Ascending aorta (tissue), 2 donors: ENCODE data around the gene ZNF337. TPM values are rescaled to one million over a fixed set of nuclear protein-coding genes. Genes with fewer than 3 reads are reported as not detected.
"Not testable (repeated sequence)": the region's sequence is repeated elsewhere in the genome, so short reads cannot be mapped to it uniquely, and the experiment has no call there.

Experiments
- DNase-seq, 2 donors: peaks; one replicate each; pipeline ENCODE4 v3.0.0-alpha.2; 2019; ENCODE audit warnings: low spot score in 2 of 2
- H3K27ac ChIP-seq, 2 donors: fragments of 200-600 bp; sonication (generic); one replicate each; pipeline ENCODE4 v1.5.1; 2016 to 2017; ENCODE audit warnings: mild to moderate bottlenecking in 1 of 2
- H3K27me3 ChIP-seq: fragments of 200-600 bp; sonication (generic); one replicate; pipeline ENCODE4 v1.5.1; 2017
- H3K36me3 ChIP-seq, 2 donors: fragments of 200-600 bp; sonication (generic); one replicate each; pipeline ENCODE4 v1.5.1; 2016
- H3K4me1 ChIP-seq, 2 donors: fragments of 200-600 bp; sonication (generic); one replicate each; pipeline ENCODE4 v1.5.1; 2016 to 2017; ENCODE audit warnings: mild to moderate bottlenecking in 1 of 2
- H3K4me3 ChIP-seq, 2 donors: fragments of 200-600 bp; sonication (generic); one replicate each; pipeline ENCODE4 v1.5.1; 2016 to 2017; ENCODE audit warnings: mild to moderate bottlenecking in 1 of 2
- H3K9me3 ChIP-seq, 2 donors: fragments of 200-600 bp; sonication (generic); one replicate each; pipeline ENCODE4 v1.5.1; 2016
- intact Hi-C: fragments of 100-400 bp; cut with DNase I; formaldehyde crosslinking; loops from one replicate; pipeline ENCODE4 v1.15.1; 2023
- total RNA-seq: library from RNA; depleted of rRNA; stranded (reverse); fragments of >200 nt; gene quantifications from one replicate; pipeline ENCODE4 v1.1.0, GENCODE V29; 2016
- TF ChIP-seq, protein P1 (sequence below), 3 experiments: fragments of 200-600 bp in 2 of 3; fragments of 450-650 bp in 1 of 3; sonication (generic) in 2 of 3; IDR thresholded peaks; one replicate each; pipeline ENCODE4 v1.5.1; 2016 to 2019; ENCODE audit warnings: antibody characterized with exemption in 3 of 3, mild to moderate bottlenecking in 1 of 3, moderate library complexity in 1 of 3

ZNF337 gene
- total RNA-seq, 1 donor from 2014 or later, result 3.4 TPM

DNA sequence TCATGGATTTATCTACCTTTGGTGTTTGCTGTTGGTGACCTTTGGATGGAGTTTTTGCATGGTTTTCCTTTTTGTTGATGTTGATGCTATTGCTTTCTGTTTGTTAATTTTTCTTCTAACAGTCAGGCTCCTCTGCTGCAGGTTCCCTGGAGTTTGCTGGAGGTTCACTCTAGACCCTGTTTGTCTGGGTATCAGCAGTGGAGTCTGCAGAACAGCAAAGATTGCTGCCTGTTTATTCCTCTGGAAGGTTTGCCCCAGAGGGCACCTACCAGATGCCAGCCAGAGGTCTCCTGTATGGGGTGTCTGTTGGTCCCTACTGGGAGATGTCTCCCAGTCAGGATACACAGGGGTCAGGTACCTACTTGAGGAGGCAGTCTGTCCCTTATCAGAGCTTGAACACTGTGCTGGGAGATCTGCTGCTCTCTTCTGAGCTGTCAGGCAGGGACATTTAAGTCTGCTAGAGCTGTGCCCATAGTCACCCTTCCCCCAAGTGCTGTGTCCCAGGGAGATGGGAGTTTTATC is 9.2 kb upstream of the ZNF337 start:
- Histone ChIP-seq H3K4me3 (no peak overlapping the region), H3K4me1 (no peaks in the 10 kb centered on the region), H3K27ac (no peak overlapping the region), H3K9me3 (peaks cover 0 to 6% of the 10 kb centered on the region in 2 donors), H3K27me3 (no peaks in the 10 kb centered on the region), H3K36me3 (peaks cover 0 to 2% of the 10 kb centered on the region in 2 donors)
- intact Hi-C loops, result no loop called here
- no peak for DNase-seq
- TF ChIP-seq, protein P1, sequence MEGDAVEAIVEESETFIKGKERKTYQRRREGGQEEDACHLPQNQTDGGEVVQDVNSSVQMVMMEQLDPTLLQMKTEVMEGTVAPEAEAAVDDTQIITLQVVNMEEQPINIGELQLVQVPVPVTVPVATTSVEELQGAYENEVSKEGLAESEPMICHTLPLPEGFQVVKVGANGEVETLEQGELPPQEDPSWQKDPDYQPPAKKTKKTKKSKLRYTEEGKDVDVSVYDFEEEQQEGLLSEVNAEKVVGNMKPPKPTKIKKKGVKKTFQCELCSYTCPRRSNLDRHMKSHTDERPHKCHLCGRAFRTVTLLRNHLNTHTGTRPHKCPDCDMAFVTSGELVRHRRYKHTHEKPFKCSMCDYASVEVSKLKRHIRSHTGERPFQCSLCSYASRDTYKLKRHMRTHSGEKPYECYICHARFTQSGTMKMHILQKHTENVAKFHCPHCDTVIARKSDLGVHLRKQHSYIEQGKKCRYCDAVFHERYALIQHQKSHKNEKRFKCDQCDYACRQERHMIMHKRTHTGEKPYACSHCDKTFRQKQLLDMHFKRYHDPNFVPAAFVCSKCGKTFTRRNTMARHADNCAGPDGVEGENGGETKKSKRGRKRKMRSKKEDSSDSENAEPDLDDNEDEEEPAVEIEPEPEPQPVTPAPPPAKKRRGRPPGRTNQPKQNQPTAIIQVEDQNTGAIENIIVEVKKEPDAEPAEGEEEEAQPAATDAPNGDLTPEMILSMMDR (IDR thresholded peaks at IDR 0.05), result no peak

GRCh38 chr20:25704303-25704702 is 7.7 kb upstream of the ZNF337 start:
- H3K9me3 ChIP-seq, DNase-seq, H3K27me3 ChIP-seq, H3K4me1 ChIP-seq, H3K36me3 ChIP-seq, H3K4me3 ChIP-seq, H3K27ac ChIP-seq, intact Hi-C loops: not testable (repeated sequence)

GRCh38 chr20:25700835-25701234 is 4.2 kb upstream of the ZNF337 start:
- intact Hi-C loops, result not testable (repeated sequence)

GRCh38 chr20:25699914-25700313 is 3.3 kb upstream of the ZNF337 start:
- intact Hi-C loops, result loop anchor here (5.0 to 10.0 kb wide), 5 partner anchors 113 to 708 kb away; partner anchors contain the start of genes APMAP and NINL
- H3K4me3 ChIP-seq, result no peak overlapping the region

More at GRCh38 chr20:25700835-25701234, 4.2 kb upstream of the ZNF337 start:
- H3K4me3 ChIP-seq, H3K27ac ChIP-seq, H3K4me1 ChIP-seq, DNase-seq, H3K9me3 ChIP-seq, H3K27me3 ChIP-seq, H3K36me3 ChIP-seq: not testable (repeated sequence)

DNA sequence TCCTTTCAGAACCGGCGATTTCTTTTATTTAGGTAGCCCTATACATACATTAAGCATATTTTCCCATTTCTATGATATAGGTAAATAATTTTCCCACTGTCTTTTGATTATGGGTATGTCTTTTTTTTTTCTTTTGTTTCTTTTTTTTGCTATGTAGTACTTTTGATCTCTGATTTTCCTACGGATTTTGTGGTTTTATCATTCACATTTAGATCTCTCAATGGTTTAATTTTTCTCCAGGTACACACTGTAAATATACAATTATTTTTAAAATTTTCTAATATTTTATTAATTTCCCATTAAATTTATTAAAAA is 436 bp upstream of the ZNF337 start:
- intact Hi-C loops, result loop anchor here (5.0 to 10.0 kb wide), 5 partner anchors 110 to 705 kb away; partner anchors contain the start of genes APMAP and NINL
- Histone ChIP-seq H3K4me3 (peak overlapping the region; percentile 74 to 82), H3K9me3 (peaks cover 0 to 3% of the 10 kb centered on the region in 2 donors), H3K4me1 (peaks cover 4 to 9% of the 10 kb centered on the region in 2 donors), H3K27me3 (no peaks in the 10 kb centered on the region), H3K27ac (peak overlapping the region; percentile 92 to 93), H3K36me3 (no peaks in the 10 kb centered on the region)
- TF ChIP-seq, protein P1 (IDR thresholded peaks at IDR 0.05), result no peak
- no peak for DNase-seq

More at GRCh38 chr20:25699914-25700313, 3.3 kb upstream of the ZNF337 start:
- Histone ChIP-seq H3K27ac (no peak overlapping the region), H3K36me3 (no peaks in the 10 kb centered on the region), H3K9me3 (peaks cover 0 to 3% of the 10 kb centered on the region in 2 donors), H3K27me3 (no peaks in the 10 kb centered on the region), H3K4me1 (peaks cover 4 to 9% of the 10 kb centered on the region in 2 donors)
- TF ChIP-seq, protein P1 (IDR thresholded peaks at IDR 0.05), result no peak
- no peak for DNase-seq

DNA sequence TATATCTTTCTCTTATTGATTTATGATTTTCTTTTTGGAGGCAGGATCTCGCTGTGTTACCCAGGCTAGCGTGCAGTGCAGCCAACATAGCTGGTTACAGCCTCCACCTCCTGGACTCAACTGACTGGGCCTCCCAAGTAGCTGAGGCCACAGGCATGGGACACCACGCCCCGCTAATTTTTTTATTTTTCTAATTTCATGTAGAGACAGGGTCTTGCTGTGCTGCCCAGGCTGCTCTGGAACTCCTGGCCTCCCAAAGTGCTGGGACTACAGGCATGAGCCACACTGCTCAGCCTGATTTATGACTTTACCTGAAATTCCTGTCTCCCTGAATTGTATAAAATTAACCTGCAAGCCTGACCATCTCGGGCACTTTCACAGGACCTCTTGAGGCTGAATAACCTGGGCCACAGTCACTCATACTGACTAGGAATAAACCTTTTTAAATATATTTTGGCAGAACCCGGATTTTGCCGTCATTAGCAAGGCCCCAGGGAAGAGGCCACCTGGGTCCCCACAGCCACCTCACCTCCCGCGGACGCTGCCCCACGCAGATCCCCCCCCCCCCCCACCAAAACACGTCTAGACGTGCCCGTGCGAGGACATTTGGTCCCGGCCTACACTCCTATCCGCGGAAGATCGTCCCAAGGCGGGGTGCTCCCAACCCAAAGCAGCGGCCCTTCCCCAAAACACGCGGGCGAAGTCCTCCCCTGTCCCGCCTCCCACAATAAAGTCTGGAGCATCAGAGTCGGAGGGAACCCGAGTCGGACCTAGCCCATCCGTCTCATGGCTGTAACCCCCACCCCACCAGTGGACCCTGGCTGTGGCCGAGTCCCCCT is 902 bp downstream of the ZNF337 start:
- H3K27ac ChIP-seq, result peak overlapping the region; percentile 92 to 93
- peaks cover 4 to 9% of the 10 kb centered on the region in 2 donors for H3K4me1 ChIP-seq
- TF ChIP-seq, protein P1 (IDR thresholded peaks at IDR 0.05), result no peak
- DNase-seq, result no peak
- peak overlapping the region; percentile 74 to 82 for H3K4me3 ChIP-seq
- intact Hi-C loops, result loop anchor here (1.0 to 10.0 kb wide), 7 partner anchors 72 to 703 kb away; partner anchors contain the start of genes ABHD12, APMAP and NINL
- H3K27me3 ChIP-seq, result no peaks in the 10 kb centered on the region
- peaks cover 0 to 3% of the 10 kb centered on the region in 2 donors for H3K9me3 ChIP-seq
- H3K36me3 ChIP-seq, result no peaks in the 10 kb centered on the region
